BLaER1 treated with 17β-estradiol and CSF1 and Interleukin-3, amounts not matched to agents 10 nM and 100 nM (cell line): ENCODE results near the gene PVRIG.
"Not testable (repeated sequence)": the region's sequence is repeated elsewhere in the genome, so short reads cannot be mapped to it uniquely, and the experiment has no call there.

Experiments used
- H3K27ac ChIP-seq, 11 experiments: shearing (Covaris generic); formaldehyde crosslinking; 2 replicates each; pipeline ENCODE4 v1.8.1; 2022
- H3K27me3 ChIP-seq, 11 experiments: shearing (Covaris generic); formaldehyde crosslinking; 2 replicates each; pipeline ENCODE4 v1.8.1; 2022
- H3K36me3 ChIP-seq, 11 experiments: shearing (Covaris generic); formaldehyde crosslinking; 2 replicates each; pipeline ENCODE4 v1.8.1; 2022
- H3K4me1 ChIP-seq, 10 experiments: shearing (Covaris generic); formaldehyde crosslinking; 2 replicates each; pipeline ENCODE4 v1.8.1; 2022
- H3K4me2 ChIP-seq, 11 experiments: shearing (Covaris generic); formaldehyde crosslinking; 2 replicates each; pipeline ENCODE4 v1.8.1; 2022
- H3K4me3 ChIP-seq, 10 experiments: shearing (Covaris generic); formaldehyde crosslinking; 2 replicates each; pipeline ENCODE4 v1.8.1; 2022
- H3K9ac ChIP-seq, 11 experiments: shearing (Covaris generic); formaldehyde crosslinking; 2 replicates each; pipeline ENCODE4 v1.8.1; 2022
- H3K9me3 ChIP-seq, 11 experiments: shearing (Covaris generic); formaldehyde crosslinking; replicated peaks in 1 of 11; 2 replicates each; pipeline ENCODE4 v1.8.1; 2022
- H4K20me1 ChIP-seq, 11 experiments: shearing (Covaris generic); formaldehyde crosslinking; 2 replicates each; pipeline ENCODE4 v1.8.1; 2022
- Cebpa-rat ChIP-seq, 11 experiments: shearing (Covaris generic); IDR thresholded peaks; 2 replicates each; pipeline ENCODE4 v1.8.1; 2022

PVRIG gene

DNA sequence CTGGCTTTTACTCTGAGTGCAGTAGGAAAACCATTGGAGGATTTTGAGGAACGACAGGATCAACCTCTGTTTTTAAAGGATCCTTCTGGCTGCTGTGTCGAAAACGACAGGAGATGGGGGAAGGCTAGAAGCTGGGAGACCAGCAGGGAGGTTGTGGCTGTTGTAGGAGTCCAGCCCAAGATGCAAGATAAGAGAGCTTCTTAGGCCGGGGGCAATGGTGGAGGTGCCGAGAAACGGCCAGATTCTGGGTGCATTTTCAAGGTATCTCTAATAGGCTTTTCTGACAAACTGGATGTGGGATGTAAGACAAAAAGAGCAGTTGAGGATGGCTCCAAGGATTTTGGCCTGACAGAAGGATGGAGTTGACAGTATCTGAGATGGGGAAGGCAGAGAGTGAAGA, 10.3 kb upstream of the PVRIG start:
- H3K4me1 ChIP-seq = peaks cover 30 to 55% (median 44%) of the 10 kb centered on the region in 10 experiments
- H3K36me3 ChIP-seq = peaks cover 0 to 4% (median 0%) of the 10 kb centered on the region in 11 experiments; a peak in 1 of 22 replicates
- H3K9me3 ChIP-seq = no peaks in the 10 kb centered on the region
- no peaks in the 10 kb centered on the region for H4K20me1 ChIP-seq
- no peak overlapping the region for H3K27ac ChIP-seq
- peaks cover 0 to 4% (median 0%) of the 10 kb centered on the region in 11 experiments; a peak in 1 of 22 replicates for H3K27me3 ChIP-seq
- no peak for TF ChIP-seq Cebpa-rat (IDR thresholded peaks at IDR 0.05)
- no peak overlapping the region for H3K4me3 ChIP-seq
- H3K4me2 ChIP-seq = peak overlapping the region in 1 of 11 experiments; percentile 75; a peak in 1 of 22 replicates
- H3K9ac ChIP-seq = no peak overlapping the region

DNA sequence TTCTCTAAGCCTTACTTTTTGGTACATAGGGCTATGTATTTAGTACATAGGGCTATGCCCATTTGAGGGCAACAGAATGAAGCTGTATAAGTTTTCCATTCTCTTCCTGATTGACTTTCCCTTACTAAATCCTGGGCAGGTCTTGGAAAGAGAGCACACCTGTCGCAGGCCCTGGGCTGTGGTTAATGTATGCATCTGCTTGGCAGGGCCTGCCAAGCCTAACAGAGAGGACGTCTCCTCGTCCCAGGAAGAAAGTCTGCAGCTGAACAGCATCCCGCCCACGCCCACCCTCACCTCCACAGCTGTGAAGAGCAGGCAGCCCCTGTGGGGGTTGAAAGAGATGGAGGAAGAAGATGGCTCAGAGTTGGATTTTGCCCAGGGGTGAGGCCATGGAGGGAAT, 8.9 kb upstream of the PVRIG start:
- H3K4me1 ChIP-seq = peaks cover 23 to 58% (median 44%) of the 10 kb centered on the region in 10 experiments
- no peak overlapping the region for H3K27ac ChIP-seq
- H4K20me1 ChIP-seq = no peaks in the 10 kb centered on the region
- no peaks in the 10 kb centered on the region for H3K9me3 ChIP-seq
- peak overlapping the region; percentile 54 to 85 (median 80) for H3K4me2 ChIP-seq
- peaks cover 0 to 4% (median 0%) of the 10 kb centered on the region in 11 experiments; a peak in 1 of 22 replicates for H3K27me3 ChIP-seq
- no peak for TF ChIP-seq Cebpa-rat (IDR thresholded peaks at IDR 0.05)
- peaks cover 0 to 4% (median 0%) of the 10 kb centered on the region in 11 experiments; a peak in 1 of 22 replicates for H3K36me3 ChIP-seq
- H3K4me3 ChIP-seq = no peak overlapping the region
- H3K9ac ChIP-seq = no peak overlapping the region

DNA sequence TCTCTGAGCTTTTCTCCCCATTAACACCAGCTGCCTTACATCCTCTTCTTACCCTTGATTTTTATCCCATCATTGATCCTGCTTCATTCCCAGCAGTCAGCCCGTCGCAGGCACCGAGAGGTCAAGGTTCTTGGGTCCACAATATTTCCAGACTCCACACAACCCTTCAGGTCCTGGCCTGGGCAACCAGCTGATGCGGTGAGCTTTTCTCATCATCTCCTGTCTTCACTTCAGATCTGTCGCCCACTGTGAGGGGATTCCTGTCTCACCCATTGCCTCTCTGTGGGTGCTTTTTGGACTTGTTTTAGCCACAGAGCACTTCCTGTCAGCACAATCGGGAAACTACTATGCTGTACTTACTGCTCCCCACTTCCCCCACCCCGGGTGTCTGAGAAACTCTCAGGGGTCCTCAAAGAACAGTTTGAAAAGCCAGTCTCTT, 8.4 kb upstream of the PVRIG start:
- Histone ChIP-seq H3K4me3 (0 out of 20 replicates have a peak overlapping the region, but pooled peaks of 1 of the 10 experiments have one; percentile 0), H3K9me3 (no peaks in the 10 kb centered on the region), H4K20me1 (no peaks in the 10 kb centered on the region), H3K9ac (peak overlapping the region in 3 of 11 experiments; percentile 11 to 26 (median 17); a peak in 2 of 22 replicates), H3K4me2 (peak overlapping the region; percentile 54 to 85 (median 80)), H3K36me3 (peaks cover 0 to 4% (median 0%) of the 10 kb centered on the region in 11 experiments; a peak in 1 of 22 replicates), H3K4me1 (peaks cover 23 to 60% (median 47%) of the 10 kb centered on the region in 10 experiments), H3K27ac (no peak overlapping the region), H3K27me3 (peaks cover 0 to 4% (median 0%) of the 10 kb centered on the region in 11 experiments; a peak in 1 of 22 replicates)
- no peak for TF ChIP-seq Cebpa-rat (IDR thresholded peaks at IDR 0.05)

DNA sequence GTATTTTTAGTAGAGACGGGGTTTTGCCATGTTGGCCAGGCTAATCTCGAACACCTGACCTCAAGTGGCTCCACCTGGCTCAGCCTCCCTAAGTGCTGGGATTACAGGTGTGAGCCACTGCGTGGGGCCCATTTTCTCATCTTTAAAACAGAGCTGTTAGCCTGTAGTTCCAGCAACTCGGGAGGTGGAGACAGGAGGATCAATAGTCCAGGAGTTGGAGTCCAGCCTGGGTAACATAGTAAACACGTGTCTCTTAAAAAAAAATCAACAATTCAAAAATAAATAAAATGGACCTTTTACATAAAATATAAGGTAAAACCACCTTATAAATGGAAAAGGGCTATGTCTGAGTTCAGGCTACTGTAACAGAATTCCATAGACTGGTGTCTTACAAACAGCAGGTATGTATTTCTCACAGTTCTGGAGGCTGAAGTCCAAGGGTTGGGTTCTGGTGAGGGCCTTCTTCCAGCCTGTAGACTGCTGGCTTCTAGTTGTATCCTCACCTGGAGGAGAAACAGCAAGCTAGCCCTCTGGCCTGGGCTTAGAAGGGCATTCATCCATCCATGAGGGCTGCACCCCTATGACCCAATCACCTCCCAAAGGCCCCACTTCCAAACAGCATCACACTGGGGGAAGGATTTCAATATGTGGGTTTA, 7.0 kb upstream of the PVRIG start:
- Histone ChIP-seq H3K9me3 (no peaks in the 10 kb centered on the region), H3K27ac (no peak overlapping the region), H4K20me1 (no peaks in the 10 kb centered on the region), H3K4me1 (peaks cover 27 to 71% (median 53%) of the 10 kb centered on the region in 10 experiments), H3K36me3 (peaks cover 0 to 4% (median 0%) of the 10 kb centered on the region in 11 experiments; a peak in 1 of 22 replicates), H3K4me2 (peak overlapping the region in 10 of 11 experiments; percentile 2 to 88 (median 65); a peak in 17 of 22 replicates), H3K4me3 (no peak overlapping the region), H3K9ac (0 out of 22 replicates have a peak overlapping the region, but pooled peaks of 1 of the 11 experiments have one; percentile 2), H3K27me3 (peaks cover 0 to 4% (median 0%) of the 10 kb centered on the region in 11 experiments; a peak in 1 of 22 replicates)
- TF ChIP-seq Cebpa-rat (IDR thresholded peaks at IDR 0.05) = no peak

DNA sequence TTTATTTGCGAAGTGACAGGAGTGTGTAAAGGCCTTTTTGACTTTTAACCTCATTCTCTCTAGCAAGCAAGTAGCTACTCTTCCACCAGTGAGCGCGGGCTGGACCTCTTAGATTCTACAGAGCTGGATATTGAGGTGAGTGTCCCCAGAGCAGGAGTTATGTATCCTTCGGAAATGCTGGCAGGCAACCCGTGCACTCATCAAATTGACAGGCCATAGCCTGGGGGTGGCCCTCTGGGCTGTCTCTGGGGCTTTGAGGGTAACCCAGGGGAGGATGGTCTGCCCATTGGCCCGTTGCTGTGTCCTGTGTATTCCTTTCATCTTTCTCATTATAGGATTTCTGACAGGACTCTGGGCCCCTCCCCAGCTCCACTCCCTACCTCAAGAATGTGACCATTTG, 6.1 kb upstream of the PVRIG start:
- Histone ChIP-seq H3K9ac (0 out of 22 replicates have a peak overlapping the region, but pooled peaks of 2 of the 11 experiments have one; percentile 2 to 44), H3K27me3 (peaks cover 0 to 4% (median 0%) of the 10 kb centered on the region in 11 experiments; a peak in 1 of 22 replicates), H4K20me1 (no peaks in the 10 kb centered on the region), H3K4me1 (peaks cover 27 to 76% (median 57%) of the 10 kb centered on the region in 10 experiments), H3K27ac (no peak overlapping the region), H3K4me3 (no peak overlapping the region), H3K36me3 (peaks cover 0 to 4% (median 0%) of the 10 kb centered on the region in 11 experiments; a peak in 1 of 22 replicates), H3K4me2 (peak overlapping the region in 10 of 11 experiments; percentile 2 to 88 (median 65); a peak in 18 of 22 replicates), H3K9me3 (no peaks in the 10 kb centered on the region)
- TF ChIP-seq Cebpa-rat (IDR thresholded peaks at IDR 0.05) = no peak

DNA sequence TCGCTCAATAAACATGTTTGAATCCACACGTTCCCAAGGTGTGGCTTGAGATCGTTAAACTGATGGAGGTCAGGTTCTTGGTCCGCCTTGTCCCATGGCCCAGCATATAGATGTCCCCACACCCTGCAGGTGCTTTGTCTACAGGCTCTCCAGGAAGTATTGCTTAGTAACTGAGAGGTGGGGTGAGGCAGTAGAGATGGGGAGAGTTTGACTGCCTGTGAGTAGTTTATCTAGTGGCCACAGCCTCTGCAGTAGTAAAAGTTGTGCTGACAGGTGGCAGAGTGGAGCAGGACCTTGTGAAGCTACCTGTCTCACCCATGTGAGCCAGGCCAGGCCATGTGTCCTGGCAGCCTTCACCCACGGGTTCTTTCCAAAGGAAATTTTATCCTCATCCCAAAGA, 5.4 kb upstream of the PVRIG start:
- not testable (repeated sequence) for H3K4me3 ChIP-seq, H3K9me3 ChIP-seq, H3K27ac ChIP-seq, H3K36me3 ChIP-seq, H4K20me1 ChIP-seq, H3K9ac ChIP-seq, H3K27me3 ChIP-seq
- Histone ChIP-seq H3K4me2 (peak overlapping the region in 8 of 11 experiments; percentile 60 to 88 (median 70); a peak in 16 of 22 replicates), H3K4me1 (peaks cover 29 to 83% (median 63%) of the 10 kb centered on the region in 10 experiments)

DNA sequence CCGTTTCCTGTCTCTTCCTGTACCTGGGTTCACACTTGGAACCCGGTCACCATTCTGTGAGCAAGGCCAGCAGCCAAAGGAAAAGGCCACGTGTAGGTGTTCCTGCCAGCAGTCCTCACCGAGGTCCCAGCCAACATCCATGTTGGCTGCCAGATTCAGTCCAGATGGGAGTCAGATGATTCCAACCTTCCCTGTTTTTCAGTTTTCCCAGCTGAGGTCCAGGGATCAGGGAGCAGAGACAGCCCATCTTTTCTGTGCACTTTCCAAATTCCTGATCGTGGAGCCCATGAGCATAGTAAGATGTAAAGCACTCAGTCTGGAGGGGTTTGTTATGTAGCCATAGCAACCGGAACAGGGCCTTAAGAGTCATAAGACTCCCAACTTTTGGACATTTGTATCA, 3.9 kb upstream of the PVRIG start:
- TF ChIP-seq Cebpa-rat (IDR thresholded peaks at IDR 0.05) = no peak
- Histone ChIP-seq H3K27ac (no peak overlapping the region), H3K27me3 (no peaks in the 10 kb centered on the region), H3K4me2 (peak overlapping the region in 5 of 11 experiments; percentile 18 to 46 (median 25); a peak in 6 of 22 replicates), H3K4me3 (no peak overlapping the region), H4K20me1 (no peaks in the 10 kb centered on the region), H3K4me1 (peaks cover 28 to 87% (median 71%) of the 10 kb centered on the region in 10 experiments), H3K9me3 (no peaks in the 10 kb centered on the region), H3K9ac (no peak overlapping the region), H3K36me3 (peaks cover 0 to 4% (median 0%) of the 10 kb centered on the region in 11 experiments; a peak in 1 of 22 replicates)

GRCh38 chr7:100217934-100218333, 1.8 kb upstream of the PVRIG start:
- Histone ChIP-seq H3K4me1 (peaks cover 17 to 83% (median 69%) of the 10 kb centered on the region in 10 experiments), H3K4me2 (peak overlapping the region in 5 of 11 experiments; percentile 66 to 92 (median 87); a peak in 9 of 22 replicates)
- H3K27ac ChIP-seq, H3K9ac ChIP-seq, H3K4me3 ChIP-seq, H3K27me3 ChIP-seq, H4K20me1 ChIP-seq, H3K36me3 ChIP-seq, H3K9me3 ChIP-seq: not testable (repeated sequence)

DNA sequence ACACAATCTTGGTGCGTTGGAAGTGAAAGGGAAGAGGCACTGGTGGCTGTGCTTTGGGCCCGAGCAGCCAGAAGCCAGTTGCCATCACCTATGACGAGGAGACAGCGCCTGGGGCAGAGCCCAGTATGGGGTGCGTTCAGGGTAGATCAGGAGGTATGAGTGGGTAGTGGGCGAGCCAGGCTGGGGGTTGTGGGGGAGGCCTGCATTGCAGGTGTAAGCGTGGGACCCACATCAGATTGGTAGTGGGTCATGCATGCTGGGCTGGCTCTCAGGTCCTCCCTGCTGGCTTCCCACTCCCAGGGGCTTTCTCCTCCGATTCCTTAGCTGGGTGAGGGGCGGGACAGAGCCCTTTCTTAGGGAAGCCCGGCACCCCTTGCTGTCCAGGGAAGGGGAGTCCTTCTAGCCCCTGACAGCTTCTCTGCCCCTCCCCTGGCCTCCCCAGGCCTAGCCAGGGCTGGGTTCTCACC, 445 bp upstream of the PVRIG start:
- Histone ChIP-seq H3K36me3 (peaks cover 0 to 14% (median 0%) of the 10 kb centered on the region in 11 experiments; a peak in 4 of 22 replicates), H3K27ac (peak overlapping the region in 6 of 11 experiments; percentile 29 to 66 (median 44); a peak in 8 of 22 replicates), H3K4me2 (peak overlapping the region in 10 of 11 experiments; percentile 31 to 92 (median 86); a peak in 19 of 22 replicates), H3K27me3 (no peaks in the 10 kb centered on the region), H3K9me3 (no peaks in the 10 kb centered on the region), H3K9ac (peak overlapping the region in 8 of 11 experiments; percentile 19 to 65 (median 44); a peak in 7 of 22 replicates), H4K20me1 (no peaks in the 10 kb centered on the region), H3K4me3 (no peak overlapping the region; a peak in 1 of 20 replicates), H3K4me1 (peaks cover 8 to 69% (median 55%) of the 10 kb centered on the region in 10 experiments)
- TF ChIP-seq Cebpa-rat (IDR thresholded peaks at IDR 0.05) = no peak
